ENCODE results near the gene PNRC2.

DNA sequence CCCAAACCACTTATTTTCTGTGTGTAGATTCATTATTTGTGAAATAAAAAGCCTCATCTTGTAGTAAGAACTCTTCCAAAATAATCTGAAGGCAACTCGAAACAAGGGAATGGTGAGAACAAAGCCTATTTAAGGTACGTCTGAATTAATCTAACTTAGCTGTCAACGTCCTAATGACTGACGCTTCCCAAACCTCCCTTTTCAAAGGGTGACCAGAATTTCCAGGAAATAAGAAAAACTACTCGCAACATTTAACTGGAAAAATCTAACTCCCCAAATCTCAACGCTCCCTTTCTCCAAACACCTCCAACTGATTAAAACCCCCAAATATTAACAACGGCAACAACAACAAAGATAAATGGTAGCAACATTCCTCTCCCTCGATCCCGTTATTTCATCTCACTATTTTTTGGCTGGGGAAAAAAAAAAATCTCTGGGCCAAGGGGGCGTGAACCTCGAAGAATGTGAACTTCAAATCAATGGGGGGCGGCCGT is 19.8 kb downstream of the PNRC2 start:
- TF ChIP-seq POLR2A (IDR thresholded peaks at IDR 0.05) = no peak
- TF ChIP-seq, protein P1, sequence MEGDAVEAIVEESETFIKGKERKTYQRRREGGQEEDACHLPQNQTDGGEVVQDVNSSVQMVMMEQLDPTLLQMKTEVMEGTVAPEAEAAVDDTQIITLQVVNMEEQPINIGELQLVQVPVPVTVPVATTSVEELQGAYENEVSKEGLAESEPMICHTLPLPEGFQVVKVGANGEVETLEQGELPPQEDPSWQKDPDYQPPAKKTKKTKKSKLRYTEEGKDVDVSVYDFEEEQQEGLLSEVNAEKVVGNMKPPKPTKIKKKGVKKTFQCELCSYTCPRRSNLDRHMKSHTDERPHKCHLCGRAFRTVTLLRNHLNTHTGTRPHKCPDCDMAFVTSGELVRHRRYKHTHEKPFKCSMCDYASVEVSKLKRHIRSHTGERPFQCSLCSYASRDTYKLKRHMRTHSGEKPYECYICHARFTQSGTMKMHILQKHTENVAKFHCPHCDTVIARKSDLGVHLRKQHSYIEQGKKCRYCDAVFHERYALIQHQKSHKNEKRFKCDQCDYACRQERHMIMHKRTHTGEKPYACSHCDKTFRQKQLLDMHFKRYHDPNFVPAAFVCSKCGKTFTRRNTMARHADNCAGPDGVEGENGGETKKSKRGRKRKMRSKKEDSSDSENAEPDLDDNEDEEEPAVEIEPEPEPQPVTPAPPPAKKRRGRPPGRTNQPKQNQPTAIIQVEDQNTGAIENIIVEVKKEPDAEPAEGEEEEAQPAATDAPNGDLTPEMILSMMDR (IDR thresholded peaks at IDR 0.05) = no peak

Measured in lower leg skin (tissue), 3 donors.